Neutrophil (primary cell): ENCODE data around the gene SYNRG.

Experiments
- H3K27ac ChIP-seq: fragments of 200-600 bp; sonication (generic); 2 replicates; pipeline ENCODE4 v1.5.1; 2016; ENCODE audit warnings: mild to moderate bottlenecking, moderate library complexity
- H3K27me3 ChIP-seq: fragments of 200-600 bp; sonication (generic); 2 replicates; pipeline ENCODE4 v1.6.0; 2016; ENCODE audit warnings: mild to moderate bottlenecking
- H3K36me3 ChIP-seq: fragments of 200-600 bp; sonication (generic); 2 replicates; pipeline ENCODE4 v1.5.1; 2017
- H3K4me1 ChIP-seq, 2 experiments: fragments of 200-600 bp in 1 of 2; sonication (generic) in 1 of 2; 1 replicate in 1 of 2; 2 replicates in 1 of 2; pipeline versions ENCODE4 v1.5.1 to v1.6.1; 2013 to 2016; ENCODE audit warnings: low read depth in 1 of 2, low read length in 1 of 2, mild to moderate bottlenecking in 1 of 2, moderate library complexity in 1 of 2; ENCODE audit not compliant: control insufficient read depth in 1 of 2, insufficient read depth in 1 of 2
- H3K4me3 ChIP-seq, 2 experiments: fragments of 200-600 bp in 1 of 2; sonication (generic) in 1 of 2; 1 replicate in 1 of 2; 2 replicates in 1 of 2; pipeline ENCODE4 v1.5.1; 2013 to 2016; ENCODE audit warnings: low read depth in 1 of 2, low read length in 1 of 2, mild to moderate bottlenecking in 1 of 2, moderate library complexity in 1 of 2
- H3K9me3 ChIP-seq: fragments of 200-600 bp; sonication (generic); 2 replicates; pipeline ENCODE4 v1.5.1; 2016
- TF ChIP-seq, protein P1 (sequence below): fragments of 200-600 bp; sonication (generic); IDR thresholded peaks from 2 replicates; pipeline ENCODE4 v1.5.1; 2016; ENCODE audit warnings: antibody characterized with exemption

SYNRG gene

DNA sequence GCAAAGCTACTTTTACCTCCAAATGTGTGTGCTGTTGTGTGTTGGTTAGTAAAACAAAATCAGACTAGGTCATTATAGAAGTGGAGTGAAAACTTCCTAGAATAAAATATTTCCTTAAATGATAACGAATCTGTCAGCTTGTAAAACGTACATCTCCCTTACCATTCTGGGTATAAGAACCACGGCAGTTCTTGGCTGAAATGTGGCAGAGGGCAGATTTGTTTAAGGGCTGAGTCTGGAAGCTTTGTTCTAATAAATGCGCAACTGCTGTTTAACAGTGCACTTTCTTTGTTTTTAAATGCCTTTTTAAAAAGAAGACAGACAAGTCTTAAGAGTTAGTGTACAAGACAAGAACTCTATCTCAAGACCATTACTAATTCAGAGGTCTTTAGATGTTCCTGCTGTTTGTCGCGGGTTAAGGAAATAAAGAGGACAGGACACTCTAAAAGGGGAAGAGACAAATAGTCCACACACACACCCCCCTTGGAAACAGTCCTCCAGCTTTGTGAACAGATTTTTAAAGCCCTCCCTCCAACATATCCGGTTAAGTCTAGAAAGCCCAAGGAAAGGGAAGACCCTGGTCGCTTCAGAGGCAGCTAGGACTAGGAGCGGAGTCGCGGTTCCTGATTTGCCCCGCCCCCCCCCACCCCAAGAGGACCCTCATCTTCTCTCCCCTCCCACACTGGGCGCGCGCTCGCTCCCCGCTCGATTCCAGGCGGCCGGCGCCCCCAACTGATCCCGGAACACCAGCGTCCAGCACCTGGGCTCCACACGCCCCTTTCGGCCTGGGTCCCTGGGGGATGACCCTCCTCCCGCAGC, 658 bp downstream of the SYNRG start:
- peaks cover 11% of the 10 kb centered on the region for H3K36me3 ChIP-seq

DNA sequence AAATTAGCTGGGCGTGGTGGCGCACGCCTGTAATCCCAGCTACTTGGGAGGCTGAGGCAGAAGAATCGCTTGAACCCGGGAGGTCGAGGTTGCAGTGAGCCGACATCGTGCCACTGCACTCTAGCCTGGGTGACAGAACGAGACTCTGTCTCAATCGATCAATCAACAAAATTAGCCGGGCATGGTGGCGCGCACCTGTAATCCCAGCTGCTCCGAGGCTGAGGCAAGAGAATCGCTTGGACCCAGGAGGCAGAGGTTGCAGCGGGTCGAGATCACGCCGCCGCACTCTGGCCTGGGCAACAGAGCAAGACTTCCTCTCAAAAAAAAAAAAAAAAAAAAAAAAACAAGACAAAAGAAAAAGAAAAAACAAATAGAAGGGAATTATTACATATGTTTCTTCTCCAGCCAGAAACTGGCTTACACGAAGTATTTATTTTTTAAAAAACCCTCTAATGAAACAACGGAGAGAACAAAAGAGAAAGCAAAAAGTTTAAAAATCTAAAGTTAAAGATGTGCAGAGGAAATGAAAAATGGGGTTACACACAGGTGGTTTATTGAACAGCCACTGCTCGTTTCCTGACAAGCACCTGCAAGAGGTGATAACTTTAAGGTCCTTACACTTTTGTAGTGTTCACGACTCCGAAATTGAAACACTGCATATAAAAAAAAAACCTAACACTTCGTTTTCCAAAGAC, 1.4 kb downstream of the SYNRG start:
- TF ChIP-seq, protein P1, sequence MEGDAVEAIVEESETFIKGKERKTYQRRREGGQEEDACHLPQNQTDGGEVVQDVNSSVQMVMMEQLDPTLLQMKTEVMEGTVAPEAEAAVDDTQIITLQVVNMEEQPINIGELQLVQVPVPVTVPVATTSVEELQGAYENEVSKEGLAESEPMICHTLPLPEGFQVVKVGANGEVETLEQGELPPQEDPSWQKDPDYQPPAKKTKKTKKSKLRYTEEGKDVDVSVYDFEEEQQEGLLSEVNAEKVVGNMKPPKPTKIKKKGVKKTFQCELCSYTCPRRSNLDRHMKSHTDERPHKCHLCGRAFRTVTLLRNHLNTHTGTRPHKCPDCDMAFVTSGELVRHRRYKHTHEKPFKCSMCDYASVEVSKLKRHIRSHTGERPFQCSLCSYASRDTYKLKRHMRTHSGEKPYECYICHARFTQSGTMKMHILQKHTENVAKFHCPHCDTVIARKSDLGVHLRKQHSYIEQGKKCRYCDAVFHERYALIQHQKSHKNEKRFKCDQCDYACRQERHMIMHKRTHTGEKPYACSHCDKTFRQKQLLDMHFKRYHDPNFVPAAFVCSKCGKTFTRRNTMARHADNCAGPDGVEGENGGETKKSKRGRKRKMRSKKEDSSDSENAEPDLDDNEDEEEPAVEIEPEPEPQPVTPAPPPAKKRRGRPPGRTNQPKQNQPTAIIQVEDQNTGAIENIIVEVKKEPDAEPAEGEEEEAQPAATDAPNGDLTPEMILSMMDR = no peak
- Histone ChIP-seq H3K27me3 (no peaks in the 10 kb centered on the region), H3K27ac (peak overlapping the region; percentile 86)

More for the DNA sequence above, 658 bp downstream of the SYNRG start:
- Histone ChIP-seq H3K27me3 (no peaks in the 10 kb centered on the region), H3K4me1 (peaks cover 39 to 41% of the 10 kb centered on the region in 2 experiments), H3K27ac (peak overlapping the region; percentile 86), H3K9me3 (no peaks in the 10 kb centered on the region), H3K4me3 (peak overlapping the region; percentile 84 to 87)
- TF ChIP-seq, protein P1 = no peak

DNA sequence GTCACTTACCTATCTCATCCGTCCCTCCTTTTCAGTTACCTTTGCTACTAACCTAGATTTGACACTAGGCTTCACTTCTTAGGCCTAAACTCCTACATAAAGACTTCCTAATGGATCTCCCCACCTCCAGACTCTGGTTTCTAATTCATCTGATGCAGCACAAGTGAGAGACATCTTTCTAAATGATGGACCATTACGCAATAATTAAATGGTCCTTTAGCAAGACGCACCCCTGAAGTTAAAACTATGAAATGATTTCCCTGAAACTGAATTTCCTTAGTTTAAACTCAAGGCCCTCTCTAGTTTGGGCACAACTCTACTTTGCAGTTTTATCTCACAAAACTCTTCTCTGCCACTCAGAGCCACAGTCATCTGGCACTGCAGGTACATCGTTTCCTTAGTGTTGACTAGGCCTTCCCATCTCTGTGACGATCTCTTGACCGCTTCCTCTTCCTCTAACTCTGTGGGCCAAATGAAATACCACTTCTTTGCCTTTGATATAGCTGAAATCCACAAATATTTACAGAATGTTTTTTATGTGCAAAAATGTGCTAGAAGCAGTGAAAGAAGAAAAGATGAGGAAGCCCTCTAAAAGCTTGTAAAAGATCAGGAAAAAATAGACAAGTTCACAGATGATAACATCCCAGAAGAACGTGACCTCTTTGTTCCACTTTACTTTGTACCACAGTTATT, 3.3 kb downstream of the SYNRG start:
- H3K27ac ChIP-seq = peak overlapping the region; percentile 76
- H3K9me3 ChIP-seq = no peaks in the 10 kb centered on the region
- H3K4me3 ChIP-seq = no peak overlapping the region
- peaks cover 39 to 41% of the 10 kb centered on the region in 2 experiments for H3K4me1 ChIP-seq
- peaks cover 4% of the 10 kb centered on the region for H3K36me3 ChIP-seq
- H3K27me3 ChIP-seq = no peaks in the 10 kb centered on the region
- TF ChIP-seq, protein P1 = no peak

More for the DNA sequence above, 1.4 kb downstream of the SYNRG start:
- H3K4me1 ChIP-seq = peaks cover 39 to 41% of the 10 kb centered on the region in 2 experiments
- peak overlapping the region; percentile 84 to 87 for H3K4me3 ChIP-seq
- no peaks in the 10 kb centered on the region for H3K9me3 ChIP-seq
- H3K36me3 ChIP-seq = peaks cover 7% of the 10 kb centered on the region

DNA sequence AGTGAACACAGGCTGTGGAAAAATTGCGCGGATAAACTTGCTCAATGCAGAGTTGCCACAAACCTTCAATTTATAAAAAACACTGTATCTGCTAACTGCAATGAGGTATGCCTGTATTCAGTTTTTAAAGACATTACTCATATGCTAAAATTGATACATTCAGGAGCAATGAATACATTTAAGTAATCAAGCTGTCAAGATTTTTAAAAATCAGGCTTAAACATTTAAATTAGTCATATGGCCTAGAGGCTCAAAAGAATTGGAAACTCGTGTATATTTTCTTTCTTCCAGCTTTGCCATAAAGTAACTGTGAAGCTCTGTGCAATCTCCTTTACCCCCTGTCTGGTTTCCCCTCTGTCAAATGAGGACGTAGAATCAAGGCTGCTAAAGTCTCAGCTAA, 4.1 kb downstream of the SYNRG start:
- H3K27me3 ChIP-seq = no peaks in the 10 kb centered on the region
- TF ChIP-seq, protein P1 = no peak
- H3K4me1 ChIP-seq = peaks cover 39 to 41% of the 10 kb centered on the region in 2 experiments
- no peaks in the 10 kb centered on the region for H3K9me3 ChIP-seq
- peak overlapping the region; percentile 76 for H3K27ac ChIP-seq
- H3K36me3 ChIP-seq = peaks cover 8% of the 10 kb centered on the region
- H3K4me3 ChIP-seq = no peak overlapping the region

DNA sequence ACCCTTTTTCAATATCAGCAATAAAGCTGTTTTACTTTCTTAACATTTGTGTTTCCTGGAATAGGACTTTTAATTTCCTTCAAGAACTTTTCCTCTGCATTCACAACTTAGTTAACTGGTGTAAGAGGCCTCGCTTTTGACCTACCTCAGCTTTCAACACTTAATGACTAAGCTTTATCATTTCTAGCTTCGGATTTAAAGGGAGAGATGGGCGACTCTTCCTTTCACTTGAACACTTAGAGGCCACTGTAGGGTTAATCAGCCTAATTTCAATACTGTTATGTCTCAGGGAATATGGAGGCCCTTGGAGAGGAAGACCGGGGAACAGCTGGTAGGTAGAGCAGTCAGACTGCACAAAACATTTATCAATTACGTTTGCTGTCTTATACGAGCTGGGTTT, 4.7 kb downstream of the SYNRG start:
- no peak overlapping the region for H3K27ac ChIP-seq
- no peaks in the 10 kb centered on the region for H3K9me3 ChIP-seq
- TF ChIP-seq, protein P1 = no peak
- peaks cover 13% of the 10 kb centered on the region for H3K36me3 ChIP-seq
- no peaks in the 10 kb centered on the region for H3K27me3 ChIP-seq
- H3K4me3 ChIP-seq = no peak overlapping the region
- peaks cover 34 to 37% of the 10 kb centered on the region in 2 experiments for H3K4me1 ChIP-seq
